GM19324 (cell line): ENCODE measurements around the gene RUNX1.
"Not testable (repeated sequence)": the region's sequence is repeated elsewhere in the genome, so short reads cannot be mapped to it uniquely, and the experiment has no call there.

ENCODE experiments used
- ATAC-seq: cut with Tn5 transposase; IDR thresholded peaks from one replicate; pipeline ENCODE4 v1.9.1; 2021; ENCODE audit warnings: mild to moderate bottlenecking, moderate library complexity; ENCODE audit not compliant: unreplicated experiment, low FRiP score

The RUNX1 gene

GRCh38 chr21:34819357-34819999 is 229.6 kb downstream of the RUNX1 start:
- no peak for ATAC-seq

- ATAC-seq: no peak
These were observed 230.4 kb downstream of the RUNX1 start for GRCh38 chr21:34818662-34819158.

DNA sequence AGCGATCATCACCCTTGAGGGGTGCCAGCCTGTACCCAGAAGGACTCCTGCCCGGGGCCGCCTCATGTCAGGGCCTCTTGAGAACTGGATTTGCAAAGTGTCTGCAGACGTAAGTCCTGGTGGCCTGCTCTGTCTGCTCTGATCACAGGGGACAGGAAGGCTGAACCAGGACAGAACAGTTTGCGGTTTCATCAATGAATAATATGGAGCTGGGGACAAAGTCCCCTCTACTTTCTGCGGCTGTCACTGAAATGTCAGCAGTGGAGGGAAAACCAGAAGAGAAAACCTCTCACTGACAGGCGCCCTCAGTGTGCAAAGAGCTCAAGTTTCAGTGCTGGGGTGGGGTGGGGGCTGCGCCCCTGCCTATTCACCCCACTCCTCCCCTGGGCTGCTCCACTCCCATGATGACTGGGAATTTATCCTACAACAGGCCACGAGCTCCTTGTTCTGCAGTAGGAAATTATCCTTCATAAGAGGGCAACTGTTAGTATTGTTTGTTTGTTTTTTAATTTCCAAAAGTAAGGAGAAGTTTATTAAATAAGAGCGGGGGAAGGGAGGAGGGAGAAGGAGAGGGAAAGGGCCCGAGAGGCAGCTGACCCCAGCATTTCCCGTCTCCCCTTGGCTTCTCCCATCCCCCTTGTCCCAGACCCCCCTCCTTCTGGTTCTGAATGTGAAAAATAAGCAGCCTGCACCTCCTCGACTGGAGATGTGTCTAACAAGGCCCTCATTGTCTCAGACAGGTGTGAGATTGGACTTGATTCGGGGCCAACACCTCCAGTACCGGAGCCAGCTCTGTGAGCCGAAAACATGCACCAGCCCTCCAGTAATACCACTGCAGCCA is 231.1 kb downstream of the RUNX1 start:
- ATAC-seq: no peak

DNA sequence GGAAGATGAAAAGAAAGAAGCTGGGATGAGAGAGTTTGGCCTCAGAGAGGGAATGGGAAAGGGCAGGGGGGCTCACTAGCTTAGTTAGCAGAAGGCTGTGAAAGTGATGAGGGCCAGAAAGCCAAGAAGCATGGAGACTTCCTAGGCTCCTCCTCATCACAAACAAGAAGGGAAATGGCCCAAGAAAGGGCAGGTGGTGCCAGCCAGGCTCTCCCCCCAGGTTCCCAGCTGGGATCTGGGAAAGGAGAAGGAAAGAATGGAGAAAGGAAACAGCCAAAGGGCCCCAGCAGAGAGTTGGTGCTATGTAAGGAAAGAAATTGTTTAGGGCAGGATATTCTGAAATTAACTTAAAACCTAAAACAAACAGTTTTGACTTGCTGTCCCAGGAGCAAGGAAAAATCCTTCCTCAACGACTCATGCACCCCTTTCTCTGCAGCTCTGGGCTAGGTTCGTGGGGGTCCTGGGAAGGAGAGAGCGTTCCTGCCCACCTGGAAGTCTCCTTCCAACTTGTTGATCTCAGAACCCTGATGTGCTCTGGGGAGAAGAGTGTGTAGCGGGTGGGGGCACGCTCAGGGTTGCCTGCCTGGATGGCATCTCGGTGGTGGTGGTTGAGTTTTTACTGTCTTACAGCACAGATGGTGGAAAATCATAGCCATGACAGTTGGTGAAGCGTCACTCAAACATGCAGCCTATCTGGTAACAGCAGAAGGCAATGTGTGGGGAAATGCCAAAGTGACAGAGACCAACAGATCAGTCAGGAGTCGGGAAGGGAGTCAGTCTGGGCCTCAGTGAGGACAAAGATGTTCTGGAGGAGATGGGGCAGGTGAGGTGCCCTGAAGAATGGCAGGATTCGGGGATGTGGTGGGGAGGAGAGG is 233.0 kb downstream of the RUNX1 start:
- no peak for ATAC-seq

DNA sequence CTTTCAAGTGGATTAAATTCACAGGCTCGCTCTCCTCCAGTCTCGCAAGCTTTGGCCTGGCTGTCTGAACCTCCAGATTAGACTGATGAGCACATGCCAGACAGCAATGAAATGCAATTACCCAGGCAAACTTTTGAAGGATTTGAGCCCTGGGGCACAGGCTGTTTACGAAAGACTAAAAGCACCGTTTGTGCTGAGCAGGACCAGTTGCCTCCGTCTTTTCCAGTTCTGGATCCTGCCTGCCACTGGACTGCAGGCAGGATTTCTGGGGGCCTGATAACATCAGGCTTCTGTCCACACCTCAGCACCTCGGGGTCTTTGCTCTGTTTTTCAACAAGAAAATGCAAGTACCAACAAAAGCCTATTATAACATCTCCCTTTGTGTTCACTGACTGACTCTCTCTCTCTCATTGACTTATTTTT is 234.6 kb downstream of the RUNX1 start:
- no peak for ATAC-seq

DNA sequence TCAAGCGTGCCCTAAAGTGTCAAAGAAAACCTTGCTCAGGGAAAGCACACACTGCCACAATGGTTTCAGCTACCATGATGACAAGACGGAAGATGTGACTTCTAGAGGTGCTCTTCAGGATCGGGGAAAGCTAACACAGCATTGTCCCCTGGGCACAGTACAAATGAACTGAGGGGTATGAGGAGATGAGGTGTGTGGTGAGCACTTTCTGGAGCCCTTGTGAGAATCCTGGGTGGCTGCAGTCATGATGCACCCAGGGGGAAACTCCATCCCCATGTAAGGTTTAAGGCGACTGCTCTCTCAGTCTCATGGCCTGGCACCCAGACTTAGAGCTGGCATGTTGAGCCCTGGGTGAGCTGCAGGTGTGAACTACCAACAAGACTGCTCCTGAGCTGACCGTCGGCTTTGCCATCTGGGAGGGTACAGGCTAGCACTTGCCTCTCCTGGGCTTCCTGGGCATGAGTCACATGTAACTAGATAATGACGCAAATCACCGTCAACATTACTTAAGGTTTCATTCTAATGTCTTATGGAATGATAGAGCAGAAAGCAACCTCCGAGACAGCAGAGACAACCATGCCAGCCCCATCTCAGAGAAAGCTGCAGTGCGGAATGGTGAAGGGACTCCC is 235.7 kb downstream of the RUNX1 start:
- no peak for ATAC-seq

DNA sequence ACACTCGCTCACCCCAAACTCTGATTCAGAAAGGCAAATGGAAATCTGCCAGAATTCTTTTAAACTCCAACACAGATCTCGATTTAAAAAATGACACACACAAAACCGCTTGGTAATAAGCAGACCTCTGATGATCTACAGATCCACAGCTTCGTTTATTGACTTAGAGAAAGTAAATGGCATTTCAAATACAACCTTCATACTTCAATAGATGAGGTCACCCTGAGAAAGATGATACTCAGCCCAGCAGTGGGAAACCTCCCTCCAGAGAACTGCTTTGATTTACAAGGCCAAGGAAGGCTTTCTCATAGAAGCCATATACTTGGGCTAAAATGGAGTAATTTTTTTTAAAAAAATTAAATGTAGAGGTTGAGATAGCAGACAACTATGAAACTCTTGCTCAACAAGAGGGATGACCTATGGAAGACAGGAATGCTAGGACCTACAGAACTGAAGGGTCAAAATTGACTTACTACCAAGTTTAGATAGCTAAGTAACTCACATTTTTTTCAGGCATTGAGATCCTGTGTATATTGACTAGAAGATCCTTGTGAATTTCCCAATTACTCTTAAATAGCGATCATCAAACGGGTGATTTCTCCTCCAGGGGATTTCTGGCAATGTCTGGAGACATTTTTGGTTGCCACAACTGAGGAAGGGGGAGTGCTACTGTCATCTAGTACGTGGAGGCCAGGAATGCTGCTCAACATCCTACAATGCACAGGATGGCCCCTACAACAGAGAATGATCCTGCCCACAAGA is 236.4 kb downstream of the RUNX1 start:
- no peak for ATAC-seq

DNA sequence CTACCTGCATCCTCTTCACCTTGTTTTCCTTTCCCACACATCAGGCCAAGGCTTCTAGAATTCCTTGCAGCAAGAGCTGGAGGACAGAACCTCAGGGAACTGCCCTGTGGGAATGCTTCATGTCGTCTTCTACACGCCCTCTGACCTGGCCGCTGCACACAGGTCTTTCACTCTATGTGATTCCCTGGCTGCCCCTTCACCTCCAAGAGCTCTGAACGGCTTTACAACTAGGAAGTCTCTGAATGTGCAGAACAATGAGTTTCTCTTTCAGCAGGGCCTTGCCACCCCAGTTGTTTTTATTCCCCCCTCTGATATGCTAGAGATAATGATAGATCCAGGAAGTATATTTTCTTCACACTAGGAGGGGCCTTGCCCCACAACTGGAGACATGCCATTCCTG is 237.7 kb downstream of the RUNX1 start:
- ATAC-seq: no peak

DNA sequence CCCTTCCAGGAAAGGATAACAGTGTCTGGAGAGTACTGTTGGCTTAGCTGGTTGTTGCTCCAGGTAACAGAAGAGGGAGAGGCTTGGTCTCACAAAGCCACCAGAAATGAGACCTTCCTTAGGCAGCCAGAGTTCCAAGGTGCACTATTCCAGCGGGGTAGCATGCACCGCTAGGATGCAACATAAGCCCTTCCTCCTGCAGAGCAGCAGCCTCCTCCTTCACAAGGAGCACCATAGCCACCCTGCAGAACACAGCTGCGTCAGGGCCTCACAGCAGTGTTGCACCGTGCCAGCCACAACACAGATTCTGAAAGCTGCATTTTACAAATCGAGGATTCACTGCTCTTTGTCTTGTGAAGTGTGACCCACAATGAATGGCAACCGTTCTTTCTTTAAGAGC is 238.3 kb downstream of the RUNX1 start:
- no peak for ATAC-seq

- no peak for ATAC-seq
These were observed 239.3 kb downstream of the RUNX1 start for GRCh38 chr21:34809822-34810221.

- ATAC-seq: no peak
These were observed 240.4 kb downstream of the RUNX1 start for GRCh38 chr21:34808569-34809204.

DNA sequence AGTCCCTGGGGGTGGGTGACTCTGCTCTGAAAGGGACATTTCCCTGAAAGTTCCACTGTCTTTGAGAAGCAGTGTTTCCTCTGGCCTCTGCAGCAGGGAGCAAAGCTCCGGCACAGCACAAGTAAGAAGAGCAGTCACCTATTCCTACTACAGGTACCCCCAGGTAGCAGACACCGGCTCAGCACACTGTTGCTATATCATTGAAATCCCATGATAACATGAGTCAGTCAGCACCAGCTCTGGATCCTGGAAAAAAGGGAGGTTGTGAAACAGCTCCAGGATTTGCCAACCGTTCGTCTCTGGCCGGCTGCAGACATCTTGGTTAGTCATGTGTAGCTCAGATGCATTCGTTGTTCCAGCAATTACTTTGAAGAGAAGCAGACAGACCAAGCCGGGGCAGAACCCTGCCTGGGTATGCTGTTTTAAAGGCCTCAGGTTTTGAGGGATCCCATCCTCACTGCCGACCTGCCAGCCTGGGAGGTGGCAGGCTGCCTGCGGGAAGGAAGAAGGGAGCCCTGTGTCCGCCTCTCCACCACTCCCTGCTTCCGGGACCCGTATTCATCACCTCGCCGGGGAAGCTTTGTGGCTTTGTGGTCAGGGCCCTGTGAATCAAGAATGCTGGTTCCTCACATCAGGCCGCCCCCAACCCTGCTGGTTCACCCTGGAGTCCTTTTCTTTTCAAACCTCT is 241.1 kb downstream of the RUNX1 start:
- no peak for ATAC-seq

DNA sequence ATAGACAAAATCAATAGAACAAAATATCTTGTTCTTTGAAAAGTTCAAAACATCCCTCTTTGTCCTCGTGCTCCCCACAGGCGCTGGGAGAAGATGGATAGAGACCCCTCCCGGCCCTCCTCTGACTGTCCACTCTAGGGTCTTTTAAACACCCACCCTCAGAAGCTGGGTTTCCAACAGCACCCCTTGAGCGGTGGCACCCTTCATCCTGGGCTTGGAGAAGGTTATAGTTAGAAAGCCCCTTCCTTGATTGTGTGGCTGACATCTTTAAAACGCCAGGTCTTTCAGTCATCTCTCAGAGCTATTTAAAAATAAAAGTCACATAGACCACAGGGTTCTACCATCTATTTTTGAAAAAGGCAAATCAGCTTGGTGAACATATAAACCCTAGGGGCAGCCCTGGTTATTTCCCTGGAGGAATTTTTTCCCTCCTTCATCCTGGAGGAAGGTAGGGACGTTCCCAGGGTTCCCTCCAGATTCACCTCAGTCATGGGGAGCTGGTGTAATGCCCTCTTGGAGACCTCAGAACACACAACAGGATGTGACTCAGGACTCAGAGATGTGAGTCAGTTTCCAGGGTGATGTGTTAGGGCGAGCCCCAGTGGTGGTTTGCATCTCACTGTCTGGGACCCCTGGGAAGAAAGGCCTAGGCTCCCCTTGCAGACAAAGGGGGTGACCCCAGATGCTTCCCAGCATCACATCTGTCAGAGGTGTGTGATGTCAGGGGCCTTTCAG is 241.8 kb downstream of the RUNX1 start:
- no peak for ATAC-seq

- no peak for ATAC-seq
These were observed 242.7 kb downstream of the RUNX1 start for GRCh38 chr21:34806423-34806822.

DNA sequence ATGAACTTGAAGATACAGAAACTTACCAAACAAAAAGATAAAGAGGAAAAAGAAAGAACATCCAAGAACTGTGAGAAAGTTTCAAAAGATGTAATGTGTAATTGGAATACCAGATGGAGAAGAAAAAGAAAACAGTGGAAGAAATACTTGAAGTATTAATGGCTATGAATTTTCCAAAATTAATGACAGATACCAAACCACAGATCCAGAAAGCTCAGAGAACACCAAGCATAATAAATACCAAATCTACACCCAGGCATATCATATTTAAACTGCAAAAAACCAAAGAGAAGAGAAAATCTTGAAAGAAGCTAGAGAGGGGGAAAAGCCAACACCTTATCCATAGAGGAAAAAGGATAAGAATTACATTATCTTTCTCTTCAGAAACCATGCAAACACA is 243.9 kb downstream of the RUNX1 start:
- ATAC-seq: no peak

- not testable (repeated sequence) for ATAC-seq
These were observed 244.5 kb downstream of the RUNX1 start for GRCh38 chr21:34804584-34804983.

DNA sequence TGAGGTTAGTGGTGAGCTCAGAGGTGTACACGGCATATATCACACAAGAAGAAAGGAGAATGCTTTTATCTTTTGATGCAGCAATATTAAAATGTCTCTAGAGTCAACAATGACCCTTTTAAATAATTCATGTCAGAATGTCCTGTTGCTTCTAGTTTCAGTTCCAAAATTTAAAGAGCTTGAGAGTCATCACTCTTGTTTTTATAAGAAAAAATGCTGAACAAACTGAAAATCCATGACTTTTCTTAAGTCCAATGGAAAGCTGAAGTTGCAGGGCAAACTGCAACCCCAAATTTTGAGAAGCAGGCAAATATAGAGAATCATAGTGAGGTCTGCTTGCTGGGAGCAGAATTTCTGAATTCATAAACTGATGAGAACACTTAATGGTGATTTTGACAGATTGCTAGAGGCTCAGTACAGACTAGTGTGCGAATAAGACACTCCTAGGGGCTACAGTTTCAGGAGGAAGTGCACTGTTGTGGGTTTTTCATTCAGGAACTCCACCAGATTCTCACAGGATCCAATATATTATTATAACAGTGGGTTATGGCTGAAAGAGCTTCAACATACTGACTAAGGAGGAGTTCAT is 245.2 kb downstream of the RUNX1 start:
- ATAC-seq: no peak
